ENCODE results near the gene OSBPL10.
"Not testable (repeated sequence)": the region's sequence is repeated elsewhere in the genome, so short reads cannot be mapped to it uniquely, and the experiment has no call there.

OSBPL10 gene

GRCh38 chr3:31810991-31811433 lies 170.1 kb downstream of the OSBPL10 start:
- DNase-seq (ENCODE audit: low read depth), result no peak

- DNase-seq (ENCODE audit: low read depth), result no peak
These were observed 172.8 kb downstream of the OSBPL10 start for GRCh38 chr3:31808143-31808720.

- DNase-seq (ENCODE audit: low read depth), result no peak
These were observed 176.6 kb downstream of the OSBPL10 start for GRCh38 chr3:31804251-31805051.

GRCh38 chr3:31802981-31803740 lies 177.9 kb downstream of the OSBPL10 start:
- DNase-seq (ENCODE audit: low read depth), result no peak

- no peak for DNase-seq (ENCODE audit: low read depth)
These were observed 180.6 kb downstream of the OSBPL10 start for GRCh38 chr3:31800436-31800835.

GRCh38 chr3:31798840-31799239 lies 182.2 kb downstream of the OSBPL10 start:
- DNase-seq (ENCODE audit: low read depth), result no peak

GRCh38 chr3:31793821-31794220 lies 187.2 kb downstream of the OSBPL10 start:
- no peak for DNase-seq (ENCODE audit: low read depth)

- no peak for DNase-seq (ENCODE audit: low read depth)
These were observed 190.0 kb downstream of the OSBPL10 start for GRCh38 chr3:31791090-31791430.

- DNase-seq (ENCODE audit: low read depth), result no peak
These were observed 190.6 kb downstream of the OSBPL10 start for GRCh38 chr3:31790193-31791089.

GRCh38 chr3:31789429-31789828 lies 191.6 kb downstream of the OSBPL10 start:
- no peak for DNase-seq (ENCODE audit: low read depth)

GRCh38 chr3:31785734-31786133 lies 195.3 kb downstream of the OSBPL10 start:
- DNase-seq (ENCODE audit: low read depth), result no peak

- no peak for DNase-seq (ENCODE audit: low read depth)
These were observed 195.8 kb downstream of the OSBPL10 start for GRCh38 chr3:31785286-31785685.

- DNase-seq (ENCODE audit: low read depth), result not testable (repeated sequence)
These were observed 197.2 kb downstream of the OSBPL10 start for GRCh38 chr3:31783851-31784250.

- not testable (repeated sequence) for DNase-seq (ENCODE audit: low read depth)
These were observed 198.8 kb downstream of the OSBPL10 start for GRCh38 chr3:31782306-31782705.

GRCh38 chr3:31779514-31779913 lies 201.5 kb downstream of the OSBPL10 start:
- DNase-seq (ENCODE audit: low read depth), result no peak

- DNase-seq (ENCODE audit: low read depth), result no peak
These were observed 203.2 kb downstream of the OSBPL10 start for GRCh38 chr3:31777887-31778286.

- no peak for DNase-seq (ENCODE audit: low read depth)
These were observed 204.0 kb downstream of the OSBPL10 start for GRCh38 chr3:31777092-31777491.

GRCh38 chr3:31776016-31776415 lies 205.0 kb downstream of the OSBPL10 start:
- no peak for DNase-seq (ENCODE audit: low read depth)

- DNase-seq (ENCODE audit: low read depth), result no peak
These were observed 205.7 kb downstream of the OSBPL10 start for GRCh38 chr3:31775383-31775782.

- no peak for DNase-seq (ENCODE audit: low read depth)
These were observed 208.1 kb downstream of the OSBPL10 start for GRCh38 chr3:31772758-31773473.

GRCh38 chr3:31772272-31772671 lies 208.8 kb downstream of the OSBPL10 start:
- DNase-seq (ENCODE audit: low read depth), result no peak

Data from stimulated activated CD8-positive, alpha-beta memory T cell treated with anti-CD3 and anti-CD28 coated beads, Interleukin-12 subunit alpha, Interleukin-12 subunit beta, amount 100 ng/mL, for 4 hours (primary cell).